ENCODE results near the gene SLC22A3.
A peak's percentile ranks its signal among the peaks of the same experiment; 100 is the strongest.
"Not testable (repeated sequence)": the region's sequence is repeated elsewhere in the genome, so short reads cannot be mapped to it uniquely, and the experiment has no call there.

Gene SLC22A3

DNA sequence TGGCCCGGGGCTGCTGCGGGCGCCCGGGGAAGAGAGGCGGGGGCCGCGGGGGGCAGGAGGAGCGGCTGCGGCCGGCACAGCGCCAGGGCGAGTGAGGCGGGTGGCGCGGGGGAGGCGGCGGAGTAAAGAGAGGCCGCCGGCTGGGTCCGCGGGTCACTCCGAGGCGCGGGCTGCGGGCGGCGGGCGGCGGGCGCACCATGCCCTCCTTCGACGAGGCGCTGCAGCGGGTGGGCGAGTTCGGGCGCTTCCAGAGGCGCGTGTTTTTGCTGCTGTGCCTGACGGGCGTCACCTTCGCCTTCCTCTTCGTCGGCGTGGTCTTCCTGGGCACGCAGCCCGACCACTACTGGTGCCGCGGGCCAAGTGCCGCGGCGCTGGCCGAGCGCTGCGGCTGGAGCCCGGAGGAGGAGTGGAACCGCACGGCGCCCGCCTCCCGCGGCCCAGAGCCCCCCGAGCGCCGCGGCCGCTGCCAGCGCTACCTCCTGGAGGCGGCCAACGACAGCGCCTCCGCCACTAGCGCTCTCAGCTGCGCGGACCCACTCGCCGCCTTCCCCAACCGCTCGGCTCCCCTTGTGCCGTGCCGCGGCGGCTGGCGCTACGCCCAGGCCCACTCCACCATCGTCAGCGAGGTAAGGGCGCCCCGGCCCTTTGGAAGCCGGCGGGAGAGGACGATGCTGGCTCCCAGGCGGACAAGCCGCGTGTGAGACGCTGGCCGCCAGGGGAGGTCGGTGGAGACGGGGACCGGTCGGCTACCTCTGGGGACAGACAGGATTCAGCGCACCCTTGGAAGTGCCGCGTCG, at the start of gene SLC22A3:
Gene SLC22A3 (plus strand): TSS at position 156 of the 797 bp plus-strand sequence. CDS start 42 bp downstream, at position 198.
- peak in 1 of 2 donors; percentile 20 for DNase-seq

- DNase-seq = no peak
These were observed 48.6 kb upstream of the SLC22A3 start for GRCh38 chr6:160299559-160299958.

GRCh38 chr6:160300076-160300695, 48.0 kb upstream of the SLC22A3 start:
- DNase-seq = no peak

GRCh38 chr6:160301339-160301738, 46.8 kb upstream of the SLC22A3 start:
- no peak for DNase-seq

GRCh38 chr6:160302431-160303082, 45.6 kb upstream of the SLC22A3 start:
- DNase-seq = not testable (repeated sequence)

- no peak for DNase-seq
These were observed 44.4 kb upstream of the SLC22A3 start for GRCh38 chr6:160303806-160304205.

DNA sequence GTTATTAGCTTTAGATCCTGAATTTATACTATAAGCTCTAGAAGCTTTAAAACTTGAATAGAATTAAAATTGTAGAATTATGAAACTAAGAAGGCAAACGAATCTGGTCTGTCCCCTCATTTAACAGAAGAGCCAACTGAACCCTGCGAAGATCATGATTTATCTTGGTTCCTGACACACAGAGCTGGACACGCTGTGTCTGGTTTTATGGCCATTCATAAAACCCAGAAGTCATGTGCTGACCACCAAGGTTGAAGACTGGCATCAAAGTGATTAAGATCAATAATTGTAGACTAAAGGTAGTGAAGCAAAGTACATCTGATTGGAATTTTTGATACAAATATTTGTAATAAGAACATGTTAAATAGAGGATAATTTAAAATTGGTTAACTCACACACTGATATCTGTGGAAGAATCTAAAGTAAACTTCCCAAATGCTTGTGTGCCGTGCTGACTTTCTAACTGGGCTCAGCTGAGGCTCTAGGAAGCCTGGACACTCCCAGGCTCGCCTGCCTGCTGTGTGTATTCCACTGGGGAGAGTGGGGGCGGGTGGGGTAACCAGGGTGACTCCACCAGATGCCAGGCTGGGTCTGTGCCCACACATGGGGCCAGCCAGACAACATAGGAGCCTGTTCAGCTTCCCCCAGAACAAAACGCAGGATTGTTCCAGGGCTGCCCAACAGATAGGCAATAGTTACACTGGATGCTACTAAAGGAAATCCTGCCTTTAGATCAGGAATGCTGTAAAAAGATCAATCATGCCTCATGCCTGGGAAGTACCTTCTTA, 42.1 kb upstream of the SLC22A3 start:
- no peak for DNase-seq

DNA sequence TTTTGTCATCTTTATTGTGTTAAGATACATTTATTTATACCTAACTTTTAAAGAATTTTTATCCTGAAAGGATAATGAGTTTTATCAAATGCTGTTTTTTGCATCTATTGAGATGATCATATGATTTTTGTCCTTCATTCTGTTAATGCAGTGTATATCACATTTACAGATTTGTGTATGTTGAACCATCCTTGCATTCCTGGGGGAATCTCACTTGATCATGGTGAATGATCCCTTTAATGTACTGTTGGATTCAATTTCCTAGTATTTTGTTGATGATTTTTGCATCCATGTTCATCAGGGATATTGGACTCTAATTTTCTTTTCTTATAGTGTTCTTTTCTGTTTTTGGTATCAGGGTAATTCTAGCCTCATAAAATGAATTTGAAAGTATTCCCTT, 38.5 kb upstream of the SLC22A3 start:
- no peak for DNase-seq

GRCh38 chr6:160312900-160313299, 35.3 kb upstream of the SLC22A3 start:
- no peak for DNase-seq

DNA sequence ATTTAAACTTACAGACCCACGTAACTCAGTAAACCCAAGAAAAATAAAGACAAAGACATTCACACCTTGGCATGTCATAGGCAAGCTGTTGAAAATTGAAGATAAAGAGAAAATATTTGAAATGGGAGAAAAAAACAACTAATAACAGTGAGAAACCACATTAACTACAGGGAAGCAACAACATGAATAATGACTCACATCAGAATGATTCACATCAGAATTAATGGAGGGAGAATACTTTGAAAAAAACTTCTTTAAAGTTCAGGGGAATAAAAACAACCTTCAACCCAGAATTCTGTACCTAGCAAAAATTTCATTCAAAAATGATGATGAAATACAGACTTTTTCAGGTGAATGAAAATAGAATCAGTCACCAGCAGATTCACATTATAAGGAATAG, 32.9 kb upstream of the SLC22A3 start:
- DNase-seq = no peak

GRCh38 chr6:160316261-160316660, 31.9 kb upstream of the SLC22A3 start:
- DNase-seq = no peak

DNA sequence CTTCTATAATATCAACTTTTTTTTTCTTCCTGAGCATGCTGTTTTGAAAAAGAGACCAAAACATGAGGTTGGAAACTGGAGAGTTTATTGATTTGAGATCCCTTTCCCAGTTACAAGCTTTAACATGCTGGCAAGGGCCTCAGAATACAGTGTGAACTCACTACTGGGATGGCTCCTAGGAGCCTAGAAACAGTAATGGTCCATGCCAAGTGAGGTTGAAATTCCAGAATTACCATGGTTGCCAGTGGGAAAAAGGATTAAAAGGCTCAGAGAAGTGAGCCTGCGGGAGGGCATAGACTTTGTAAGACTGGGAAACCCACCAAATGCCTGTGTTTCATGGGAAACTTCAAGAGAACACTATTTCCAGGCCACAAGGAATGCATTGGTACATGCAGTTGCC, 28.9 kb upstream of the SLC22A3 start:
- DNase-seq = no peak

DNA sequence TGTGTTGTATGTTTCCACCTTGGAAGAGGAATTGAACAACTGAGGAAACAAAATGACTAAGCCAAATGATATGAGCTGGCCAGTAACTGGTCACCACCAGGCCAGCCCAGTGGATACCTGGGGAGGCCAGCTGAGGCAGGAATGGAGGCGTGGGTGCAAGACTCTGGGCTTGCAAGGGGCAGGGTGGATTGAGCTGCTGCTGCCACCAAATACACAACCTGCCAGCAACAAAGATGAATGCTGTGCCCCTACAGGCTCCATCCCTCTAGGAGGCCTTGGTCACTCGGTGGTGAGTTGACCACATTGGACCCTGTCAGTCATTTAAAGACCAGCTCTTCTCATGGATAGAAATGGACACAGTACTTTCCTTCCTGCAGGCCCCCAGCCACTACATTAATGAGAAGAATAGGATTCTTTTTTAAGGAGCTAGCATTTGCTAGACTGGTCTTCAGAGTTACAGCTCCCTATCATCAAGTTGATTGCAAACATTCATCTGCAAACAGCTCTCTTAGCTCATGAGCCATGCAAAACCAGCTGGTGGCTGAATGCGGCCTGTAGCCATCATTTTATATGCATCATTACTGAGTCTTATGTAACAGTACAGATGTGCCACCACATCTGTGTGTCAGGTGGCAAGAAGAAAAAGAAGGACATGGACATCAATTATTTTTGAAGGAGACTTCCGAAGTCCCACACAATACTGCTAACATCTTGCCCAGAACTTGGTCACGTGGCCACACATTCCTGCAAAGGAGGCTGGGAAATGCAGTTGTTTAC, 26.3 kb upstream of the SLC22A3 start:
- DNase-seq = no peak

DNA sequence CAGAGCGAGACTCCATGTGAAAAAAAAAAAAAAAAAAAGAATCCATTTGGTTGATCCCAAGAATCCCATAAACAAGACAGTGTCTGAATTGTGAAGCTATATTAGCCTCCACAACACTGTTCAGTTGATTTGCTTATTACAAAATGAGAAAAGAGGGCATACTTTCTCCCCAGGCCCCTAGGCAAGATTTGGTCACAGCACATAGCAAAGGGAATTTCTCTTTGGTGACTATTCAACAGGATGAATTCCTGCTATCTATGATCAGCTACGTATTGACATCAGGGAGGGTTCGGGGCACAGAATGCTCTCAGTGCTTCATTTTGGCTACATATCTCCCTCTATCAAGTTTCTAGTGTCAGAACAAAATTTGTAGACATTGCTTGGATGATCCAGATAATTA, 20.2 kb upstream of the SLC22A3 start:
- DNase-seq = no peak

DNA sequence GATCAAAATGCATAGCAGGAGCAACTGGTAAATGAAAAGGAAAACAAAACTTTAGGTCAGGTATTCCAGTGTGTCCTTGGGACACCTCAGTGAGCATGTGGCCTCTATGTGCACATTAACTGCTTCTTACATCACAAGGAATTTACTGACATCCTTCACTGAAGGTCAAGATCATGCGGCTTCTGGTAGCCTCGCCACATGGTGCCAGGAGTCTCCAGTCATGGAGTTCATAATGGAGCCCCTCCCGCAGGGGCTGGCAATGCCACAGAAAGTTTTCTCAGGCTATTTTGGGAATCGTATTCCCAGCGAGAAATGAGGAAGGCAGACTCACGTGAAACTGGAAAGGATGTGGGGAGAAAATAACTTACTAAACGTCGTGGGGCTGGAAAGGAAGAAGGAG, 19.7 kb upstream of the SLC22A3 start:
- DNase-seq = no peak

DNA sequence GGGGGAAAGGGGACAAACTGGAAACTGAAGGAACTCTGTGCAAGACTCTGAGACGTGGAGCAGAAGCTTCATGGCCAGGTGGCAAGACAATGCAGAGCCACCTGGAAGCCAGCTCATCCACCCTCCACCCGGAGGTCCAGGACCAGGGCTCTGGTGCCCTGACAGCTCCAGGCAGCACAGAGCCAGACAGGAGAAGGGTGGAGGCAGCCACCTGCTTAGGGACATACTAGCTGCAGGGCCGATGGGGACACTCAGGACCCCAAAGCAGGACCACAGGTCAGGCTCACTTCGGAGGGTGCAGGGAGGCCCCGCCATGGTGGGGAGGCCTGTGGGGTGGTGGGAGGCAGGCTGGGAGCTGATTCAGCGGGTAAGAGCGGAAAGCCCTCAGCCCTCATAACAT, 19.0 kb upstream of the SLC22A3 start:
- DNase-seq = no peak

- DNase-seq = no peak
These were observed 17.6 kb upstream of the SLC22A3 start for GRCh38 chr6:160330619-160331018.

DNA sequence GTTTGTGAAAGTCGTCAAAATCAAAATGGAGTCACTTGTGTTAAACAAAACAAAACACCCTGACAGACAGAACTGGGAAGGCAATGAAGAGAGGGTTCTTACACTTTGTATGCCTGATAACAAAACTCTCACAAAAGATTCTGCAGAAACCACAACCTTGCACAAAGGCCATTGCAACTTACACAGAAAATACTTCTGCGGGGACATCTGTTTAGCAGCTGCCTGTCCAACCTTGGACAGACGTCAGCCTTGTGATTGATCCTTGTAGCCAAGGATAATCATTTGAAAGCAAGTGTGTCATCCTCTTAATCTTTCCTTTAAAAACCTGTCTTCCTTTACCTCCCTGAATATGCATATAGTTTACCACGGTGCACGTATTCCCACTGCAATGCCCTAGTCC, 17.0 kb upstream of the SLC22A3 start:
- DNase-seq = no peak

GRCh38 chr6:160331753-160332152, 16.4 kb upstream of the SLC22A3 start:
- DNase-seq = no peak

GRCh38 chr6:160333101-160333500, 15.1 kb upstream of the SLC22A3 start:
- DNase-seq = no peak

GRCh38 chr6:160333841-160334240, 14.3 kb upstream of the SLC22A3 start:
- no peak for DNase-seq

DNA sequence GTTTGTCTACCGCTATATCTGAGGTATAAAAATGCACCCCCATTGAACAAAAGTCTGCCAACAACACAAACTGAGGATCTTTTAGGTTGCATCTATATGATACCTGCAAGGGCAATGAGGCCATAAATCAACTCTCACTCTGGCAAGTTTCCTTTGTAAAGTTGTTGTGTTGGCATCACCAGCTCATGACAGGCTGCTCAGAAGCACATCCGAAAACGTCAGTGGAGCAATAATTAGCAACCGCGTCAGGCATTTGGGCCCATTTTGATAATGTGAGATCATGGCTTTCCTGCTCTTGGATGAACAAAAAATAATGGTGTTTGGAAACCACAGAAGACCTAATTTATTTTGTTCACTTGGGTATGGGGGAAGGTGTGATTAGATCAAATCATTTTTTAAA, 12.0 kb upstream of the SLC22A3 start:
- no peak for DNase-seq
